GM18873 (cell line): ENCODE data around the gene GRK5.

Experiments used
- ATAC-seq: cut with Tn5 transposase; IDR thresholded peaks from one replicate; pipeline ENCODE4 v1.9.1; 2021; ENCODE audit warnings: mild to moderate bottlenecking, moderate library complexity, moderate number of reproducible peaks; ENCODE audit not compliant: unreplicated experiment, low FRiP score

Gene GRK5

GRCh38 chr10:119410361-119411116, 203.2 kb downstream of the GRK5 start:
- ATAC-seq = no peak

DNA sequence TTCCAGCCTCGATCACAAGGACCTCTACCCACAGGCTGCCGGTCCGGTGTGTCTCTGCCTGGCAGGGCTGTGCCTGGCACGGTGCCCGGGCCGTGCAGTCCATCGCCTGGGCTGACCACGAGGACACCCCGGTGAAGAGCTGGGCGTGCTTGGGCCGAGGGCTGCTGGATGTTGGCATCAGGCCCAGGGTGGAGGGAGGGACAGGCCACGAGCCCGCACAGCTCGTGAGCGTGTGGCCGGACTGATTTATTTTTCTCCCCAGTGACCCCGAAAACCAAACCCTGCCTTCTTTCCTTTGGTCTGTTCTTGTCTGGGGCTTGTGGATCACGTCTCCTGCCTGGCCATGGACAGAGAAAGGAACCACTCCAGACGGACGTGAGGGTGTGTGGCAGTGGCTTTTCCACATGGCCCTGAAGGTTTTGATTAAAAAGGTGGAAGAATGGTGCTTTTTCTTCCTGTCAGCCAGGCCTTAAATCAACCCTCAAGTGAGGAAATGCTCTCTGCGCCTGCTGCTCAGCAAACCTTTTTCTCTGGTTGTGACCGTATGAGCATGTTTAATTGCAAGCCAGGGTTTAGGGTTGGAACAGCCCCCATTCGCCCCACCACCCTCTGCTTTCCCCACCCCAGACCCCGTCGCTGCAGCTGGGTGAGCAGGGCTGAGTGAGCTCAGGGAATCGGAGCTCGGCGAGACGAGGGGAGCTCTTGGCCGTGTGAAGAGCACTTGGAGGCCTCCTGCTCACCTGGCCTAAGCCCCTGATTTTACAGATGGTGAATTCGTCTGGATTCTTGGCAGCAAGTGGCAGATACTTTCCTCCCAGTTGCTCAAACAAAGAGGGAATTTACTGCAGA, 205.1 kb downstream of the GRK5 start:
- ATAC-seq = no peak

- ATAC-seq = no peak
These were observed 205.7 kb downstream of the GRK5 start for GRCh38 chr10:119413093-119413453.

DNA sequence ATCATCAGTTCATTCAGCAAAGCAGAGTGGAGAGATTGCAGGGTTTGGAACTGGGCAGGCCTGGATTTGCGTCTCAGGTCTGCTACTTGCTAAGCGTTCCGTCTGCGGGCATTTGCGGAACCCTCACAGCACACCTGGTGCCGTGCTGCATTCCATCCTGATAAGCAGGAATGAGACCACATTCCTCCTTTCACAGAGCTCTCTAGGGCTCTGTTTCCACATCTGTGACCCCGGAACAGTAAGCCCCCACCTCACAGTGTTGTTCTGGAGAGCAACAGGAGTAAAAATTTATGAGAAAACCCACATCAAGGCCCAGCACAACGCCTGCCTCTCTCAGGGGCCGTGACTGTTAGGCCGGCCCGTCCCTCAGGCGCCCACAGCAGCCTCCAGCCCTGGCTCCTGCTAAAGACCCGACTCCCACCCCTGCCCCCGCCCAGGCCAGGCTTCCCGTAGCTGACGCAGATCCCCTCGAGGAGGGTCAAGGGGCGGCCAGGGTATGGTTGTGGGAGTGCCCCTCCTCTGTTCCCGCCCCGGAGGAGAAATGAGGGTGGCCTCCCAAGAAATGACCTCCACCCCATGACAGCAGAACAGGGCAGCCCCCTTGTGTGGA, 206.2 kb downstream of the GRK5 start:
- ATAC-seq = no peak

DNA sequence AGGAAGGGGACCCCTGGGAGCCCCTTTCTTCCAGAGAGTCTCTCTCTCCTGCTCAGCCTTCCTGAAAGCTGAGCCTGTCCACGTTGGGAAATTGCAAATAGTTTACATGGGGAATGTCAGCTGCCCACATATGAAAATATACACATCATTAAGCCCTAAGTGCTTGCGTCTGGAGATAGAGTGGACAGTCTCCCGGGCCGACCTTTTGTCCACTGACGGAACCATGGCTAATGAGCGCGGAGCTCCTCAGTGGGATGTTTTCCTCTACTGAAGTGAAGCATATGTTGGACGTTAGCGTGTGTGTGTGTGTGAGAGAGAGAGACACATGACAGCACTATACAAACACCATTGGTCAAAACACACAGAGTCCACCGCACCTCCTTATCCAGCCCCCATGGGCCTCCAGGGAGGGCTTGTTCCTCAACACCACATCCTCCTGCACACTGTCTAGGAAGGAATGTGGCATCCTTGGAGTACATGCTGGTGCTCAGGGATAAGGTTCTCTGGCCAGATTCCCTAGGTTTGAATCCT, 206.8 kb downstream of the GRK5 start:
- no peak for ATAC-seq

DNA sequence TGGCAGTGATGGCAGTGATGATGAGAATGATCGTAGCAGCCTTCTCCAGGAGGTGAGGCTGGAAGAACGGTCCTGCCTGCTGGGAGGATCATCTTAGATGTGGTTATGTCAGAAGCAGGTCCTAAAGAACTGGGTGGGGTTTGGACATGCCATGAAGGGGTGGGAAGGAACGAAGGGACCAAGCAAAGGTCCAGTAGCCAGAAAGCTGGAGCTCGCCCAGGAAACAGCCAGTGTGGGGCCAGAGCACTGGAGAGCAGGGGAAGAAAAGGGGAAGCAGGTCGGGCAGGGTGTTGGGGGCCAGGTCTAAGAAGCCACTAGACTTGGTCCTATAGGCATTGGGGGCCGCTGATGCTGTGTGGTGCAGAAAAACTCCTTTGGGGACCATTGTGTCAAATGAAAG, 207.8 kb downstream of the GRK5 start:
- no peak for ATAC-seq

DNA sequence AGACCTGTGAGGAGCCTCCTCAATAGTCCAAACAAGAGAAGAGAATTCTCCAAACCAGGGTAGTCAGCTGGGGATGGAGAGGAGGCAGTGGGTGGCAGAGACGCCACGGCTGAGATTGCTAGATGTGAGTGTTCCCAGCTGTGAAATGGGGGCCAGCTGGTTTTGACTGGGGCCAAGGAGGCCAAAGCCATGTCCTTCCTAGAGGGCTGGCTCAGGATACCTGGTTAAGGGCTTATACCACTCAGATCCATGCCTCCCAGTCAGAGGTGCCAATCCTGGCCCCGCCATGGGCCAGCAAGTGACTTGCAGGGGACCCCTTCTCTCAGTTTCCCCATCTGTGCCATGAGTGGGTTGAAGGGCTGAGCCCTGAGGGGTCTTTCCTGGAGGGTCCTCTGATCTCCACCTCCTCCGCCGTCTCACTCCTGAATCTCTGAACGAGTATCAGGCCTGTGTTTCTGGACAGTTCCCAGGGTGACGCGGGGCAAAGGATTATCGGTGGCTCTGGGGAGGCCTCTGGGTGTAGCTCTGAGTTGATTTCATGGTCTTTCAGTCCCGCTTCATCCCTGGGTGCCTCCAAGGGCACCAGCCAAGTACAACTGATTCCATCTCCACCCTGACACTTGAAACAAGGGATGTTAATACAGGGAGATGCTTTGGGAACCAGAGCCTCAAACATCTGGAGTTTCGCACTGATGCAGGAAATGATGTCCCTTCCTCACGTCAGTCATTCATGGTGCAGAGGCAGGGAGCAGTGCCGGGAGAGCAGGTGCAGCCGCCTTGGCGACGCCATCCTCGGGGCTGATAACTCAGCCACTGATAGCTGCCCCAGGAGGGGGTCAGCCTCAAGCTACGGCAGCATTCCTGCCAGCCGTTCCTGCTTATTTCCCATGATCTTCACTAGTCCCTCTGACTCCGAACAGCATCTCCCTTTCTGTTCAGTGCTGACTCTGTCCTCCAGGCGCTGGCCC, 208.4 kb downstream of the GRK5 start:
- ATAC-seq = no peak

GRCh38 chr10:119416855-119417254, 209.5 kb downstream of the GRK5 start:
- no peak for ATAC-seq

GRCh38 chr10:119417852-119418251, 210.5 kb downstream of the GRK5 start:
- ATAC-seq = no peak

- no peak for ATAC-seq
These were observed 211.0 kb downstream of the GRK5 start for GRCh38 chr10:119418362-119418761.

DNA sequence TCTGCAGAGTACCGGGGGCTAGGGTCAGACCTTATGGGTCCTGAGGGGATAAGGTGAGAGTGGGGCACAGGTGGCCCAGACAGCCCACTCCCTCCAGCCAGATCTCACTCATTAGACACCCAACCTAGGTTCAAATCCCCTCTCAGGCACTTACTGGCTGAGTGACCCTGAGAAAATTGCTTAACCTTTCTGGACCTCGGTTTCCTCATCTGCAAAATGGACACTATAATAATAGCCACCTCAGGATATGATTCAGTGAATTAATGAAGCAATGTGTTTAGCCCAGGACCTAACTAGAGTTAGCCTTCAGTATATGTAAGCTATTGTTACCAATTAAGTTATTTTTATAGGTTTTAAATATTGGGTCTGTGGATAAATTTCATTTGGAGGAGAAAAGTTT, 212.6 kb downstream of the GRK5 start:
- ATAC-seq = no peak

DNA sequence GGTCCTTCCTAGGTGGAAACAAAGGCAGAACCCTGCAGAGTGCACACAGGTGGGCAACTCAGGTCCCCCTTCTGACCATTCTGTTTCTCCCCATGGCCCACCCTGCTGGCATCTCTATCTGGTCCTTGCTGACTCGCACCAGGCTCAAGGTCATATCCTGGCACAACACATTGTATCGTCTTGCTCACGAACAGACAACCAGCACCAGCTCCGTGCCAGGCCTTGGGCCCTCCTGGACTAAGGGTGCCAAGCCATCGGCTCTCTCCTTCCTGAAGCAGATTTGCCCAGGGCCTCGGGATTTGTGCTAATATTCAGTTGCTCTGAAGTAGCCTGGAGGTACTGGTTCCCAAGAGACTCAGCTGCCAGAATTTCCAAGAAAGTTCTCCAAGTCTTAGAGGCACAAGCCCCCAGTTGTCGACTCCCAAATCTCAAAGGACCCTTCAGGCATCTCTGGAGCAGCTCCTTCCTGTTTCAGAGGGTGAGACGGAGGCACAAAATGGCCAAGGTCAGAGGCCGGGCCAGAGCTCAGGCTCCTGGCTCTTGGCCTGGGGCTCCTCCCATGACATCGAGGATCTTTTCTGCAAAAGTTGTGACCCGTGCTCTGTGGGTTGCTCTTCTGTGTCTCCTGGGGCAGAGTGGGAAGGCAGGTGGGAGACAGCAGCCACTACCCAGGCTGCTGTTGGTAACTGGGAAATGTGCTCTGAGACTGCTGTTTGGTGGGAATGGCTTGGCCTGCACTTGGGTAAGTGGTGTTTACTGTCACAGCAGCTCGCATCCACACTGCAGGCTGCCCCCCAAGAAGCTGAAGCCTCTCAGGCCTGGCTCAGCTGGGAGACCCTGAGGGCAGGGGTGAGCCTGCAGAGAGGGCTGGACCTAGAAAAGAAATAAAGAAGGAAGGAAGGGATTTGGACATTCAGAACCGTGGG, 213.8 kb downstream of the GRK5 start:
- ATAC-seq = no peak

GRCh38 chr10:119421891-119422681, 214.7 kb downstream of the GRK5 start:
- ATAC-seq = no peak

DNA sequence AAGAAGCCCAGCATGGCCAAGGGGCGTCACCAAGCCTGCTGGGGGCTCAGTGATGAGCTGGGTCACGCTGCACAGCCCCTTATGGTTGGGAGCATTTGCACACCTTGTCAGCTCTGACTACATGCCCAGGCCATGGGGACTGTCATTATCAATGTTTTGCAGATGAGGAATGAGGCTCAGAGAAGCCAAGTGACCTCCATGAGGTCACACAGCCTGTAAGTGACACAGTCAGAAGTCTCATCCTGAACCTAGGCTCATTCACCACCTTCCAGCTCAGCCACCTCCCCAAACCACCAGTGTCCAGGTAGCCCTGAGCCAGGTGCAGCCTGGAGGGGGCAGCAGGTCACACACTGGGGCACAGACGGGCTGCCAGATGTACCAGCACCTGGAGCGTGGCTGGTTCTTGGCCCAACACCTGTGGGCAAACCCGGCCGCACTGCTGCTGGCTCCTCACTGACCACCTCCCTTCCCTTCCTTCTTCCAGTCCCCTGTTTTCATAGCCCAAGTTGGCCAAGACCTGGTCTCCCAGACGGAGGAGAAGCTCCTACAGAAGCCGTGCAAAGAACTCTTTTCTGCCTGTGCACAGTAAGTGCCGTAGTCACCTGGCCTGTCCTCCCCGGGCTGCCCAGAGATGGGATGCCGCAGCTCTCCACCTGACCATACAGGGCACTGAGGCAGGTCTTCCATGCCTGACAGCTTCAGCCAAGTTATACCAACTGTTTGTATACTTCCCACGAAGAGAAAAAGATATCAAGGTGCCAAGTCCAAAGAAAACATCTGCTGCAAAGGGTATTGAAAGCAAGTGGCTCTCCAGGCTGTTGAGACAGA, 215.5 kb downstream of the GRK5 start:
- ATAC-seq = no peak

GRCh38 chr10:119423510-119424257, 216.3 kb downstream of the GRK5 start:
- no peak for ATAC-seq

DNA sequence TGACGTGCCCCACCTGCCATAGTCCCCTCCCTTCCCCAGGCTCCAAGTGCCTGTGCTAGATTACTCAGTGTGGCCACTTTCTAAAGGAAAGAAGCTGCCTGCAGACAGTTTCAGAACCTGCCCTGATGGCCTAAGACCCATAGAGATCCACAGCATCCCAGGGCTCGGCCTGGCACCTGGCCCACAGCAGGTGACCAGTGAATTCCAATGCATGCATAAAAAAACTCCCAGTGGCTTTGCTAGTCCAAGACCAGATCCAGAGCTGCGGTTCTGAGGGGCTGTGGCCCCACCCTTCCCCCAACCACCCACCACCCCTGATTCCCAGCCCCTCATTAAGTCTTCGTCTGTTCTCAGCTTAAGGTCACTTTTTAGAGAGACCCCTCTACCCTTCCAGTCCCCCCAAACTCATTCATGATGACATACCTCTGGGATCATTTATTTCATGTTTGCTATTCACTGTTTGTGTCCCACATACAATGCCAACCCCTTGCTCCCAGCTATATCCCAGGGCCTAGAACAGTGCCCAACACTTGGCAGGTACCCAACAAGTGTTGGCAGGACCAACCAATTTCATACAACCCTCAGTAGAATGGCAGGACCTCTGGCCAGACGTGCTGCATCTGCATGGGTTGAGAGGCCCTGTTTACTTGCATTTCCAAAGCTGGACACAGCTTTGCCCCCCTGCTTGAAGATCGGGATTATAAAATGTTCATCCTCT, 217.0 kb downstream of the GRK5 start:
- no peak for ATAC-seq
